Neuronal stem cell (in vitro differentiated cells): ENCODE data around the gene SOX11.
A peak's percentile ranks its signal among the peaks of the same experiment; 100 is the strongest.

ENCODE experiments used
- DNase-seq: peaks from one replicate; pipeline ENCODE4 v3.0.0-alpha.2; 2013; ENCODE audit warnings: low spot score
- H2AFZ ChIP-seq: one replicate; pipeline ENCODE4 v1.6.1; 2013; ENCODE audit warnings: mild to moderate bottlenecking, low read length, inconsistent platforms
- H2AK5ac ChIP-seq: 2 replicates; pipeline ENCODE4 v1.6.1; 2013; ENCODE audit warnings: low read depth, mild to moderate bottlenecking, inconsistent platforms, low read length, moderate library complexity, mixed read lengths
- H2BK120ac ChIP-seq: 2 replicates; pipeline ENCODE4 v1.6.1; 2013; ENCODE audit warnings: low read depth, mild to moderate bottlenecking, inconsistent platforms, low read length, moderate library complexity, mixed read lengths
- H2BK12ac ChIP-seq: one replicate; pipeline ENCODE4 v1.6.1; 2013; ENCODE audit warnings: low read length, inconsistent platforms
- H2BK15ac ChIP-seq: 2 replicates; pipeline ENCODE4 v1.6.1; 2013; ENCODE audit warnings: mild to moderate bottlenecking, low read length, inconsistent platforms, mixed read lengths
- H2BK5ac ChIP-seq: one replicate; pipeline ENCODE4 v1.6.1; 2013; ENCODE audit warnings: inconsistent platforms, mild to moderate bottlenecking, low read length, moderate library complexity
- H3K14ac ChIP-seq: one replicate; pipeline ENCODE4 v1.6.1; 2013; ENCODE audit warnings: low read length, inconsistent platforms
- H3K18ac ChIP-seq: 2 replicates; pipeline ENCODE4 v1.6.1; 2013; ENCODE audit warnings: low read length, inconsistent platforms
- H3K23ac ChIP-seq: 2 replicates; pipeline ENCODE4 v1.6.1; 2013; ENCODE audit warnings: low read depth, mild to moderate bottlenecking, mixed read lengths, low read length, inconsistent platforms; ENCODE audit not compliant: poor library complexity
- H3K27ac ChIP-seq: replicated peaks from 3 replicates; pipeline ENCODE4 v1.5.1; 2013; ENCODE audit warnings: low read length, inconsistent platforms
- H3K27me3 ChIP-seq, 3 experiments: 2 replicates each; pipeline ENCODE4 v1.6.1; 2013; ENCODE audit warnings: low read length in 3 of 3, mild to moderate bottlenecking in 2 of 3, inconsistent platforms in 1 of 3, low read depth in 1 of 3, mixed read lengths in 1 of 3, moderate library complexity in 1 of 3; ENCODE audit not compliant: control insufficient read depth in 3 of 3, insufficient read depth in 3 of 3
- H3K36me3 ChIP-seq, 2 donors: replicated peaks in 1 of 2; 2 replicates each; pipeline ENCODE4 v1.6.1; 2013; ENCODE audit warnings: low read length in 2 of 2; ENCODE audit not compliant: control insufficient read depth in 2 of 2, insufficient read depth in 2 of 2
- H3K4ac ChIP-seq: 2 replicates; pipeline ENCODE4 v1.6.1; 2013; ENCODE audit warnings: inconsistent platforms, mild to moderate bottlenecking, low read length, moderate library complexity
- H3K4me1 ChIP-seq, 2 donors: 1 replicate in 1 of 2; 2 replicates in 1 of 2; pipeline ENCODE4 v1.6.1; 2013; ENCODE audit warnings: low read length in 2 of 2, low read depth in 1 of 2; ENCODE audit not compliant: control insufficient read depth in 2 of 2, insufficient read depth in 1 of 2
- H3K4me2 ChIP-seq: one replicate; pipeline ENCODE4 v1.6.1; 2013; ENCODE audit warnings: mild to moderate bottlenecking, low read length, inconsistent platforms; ENCODE audit not compliant: insufficient read depth, poor library complexity, severe bottlenecking
- H3K4me3 ChIP-seq, 2 donors: 2 replicates each; pipeline ENCODE4 v1.5.1; 2013; ENCODE audit warnings: low read length in 2 of 2, mild to moderate bottlenecking in 2 of 2, inconsistent platforms in 1 of 2, moderate library complexity in 1 of 2
- H3K79me1 ChIP-seq: one replicate; pipeline ENCODE4 v1.6.1; 2013; ENCODE audit warnings: low read depth, mild to moderate bottlenecking, inconsistent platforms, low read length, moderate library complexity
- H3K9ac ChIP-seq: one replicate; pipeline ENCODE4 v1.6.1; 2013; ENCODE audit warnings: mild to moderate bottlenecking, low read depth, low read length, inconsistent platforms; ENCODE audit not compliant: poor library complexity
- H3K9me3 ChIP-seq, 2 donors: replicated peaks in 1 of 2; 2 replicates each; pipeline versions ENCODE3 to v1.6.1; 2013; ENCODE audit warnings: low read length in 2 of 2, mild to moderate bottlenecking in 2 of 2, inconsistent platforms in 1 of 2, low read depth in 1 of 2, mixed read lengths in 1 of 2, moderate library complexity in 1 of 2; ENCODE audit not compliant: control insufficient read depth in 2 of 2, insufficient read depth in 1 of 2
- H4K8ac ChIP-seq: one replicate; pipeline ENCODE4 v1.6.1; 2013; ENCODE audit warnings: low read depth, mild to moderate bottlenecking, inconsistent platforms, low read length, moderate library complexity
- H4K91ac ChIP-seq: one replicate; pipeline ENCODE4 v1.6.1; 2013; ENCODE audit warnings: low read length, low read depth, mild to moderate bottlenecking, inconsistent platforms; ENCODE audit not compliant: poor library complexity
- WGBS, 2 donors: extraction: QIAGEN DNeasy Blood & Tissue Kit; methylation state at CpG; one replicate each; pipeline ENCODE4 v1.1.7; 2013; ENCODE audit warnings: missing lambda C conversion rate in 2 of 2, mixed read lengths in 1 of 2; ENCODE audit not compliant: insufficient read length in 2 of 2, insufficient replicate concordance in 1 of 2; ENCODE audit errors: extremely low coverage in 2 of 2; 5-methylcytosine and 5-hydroxymethylcytosine counted together

Gene SOX11

DNA sequence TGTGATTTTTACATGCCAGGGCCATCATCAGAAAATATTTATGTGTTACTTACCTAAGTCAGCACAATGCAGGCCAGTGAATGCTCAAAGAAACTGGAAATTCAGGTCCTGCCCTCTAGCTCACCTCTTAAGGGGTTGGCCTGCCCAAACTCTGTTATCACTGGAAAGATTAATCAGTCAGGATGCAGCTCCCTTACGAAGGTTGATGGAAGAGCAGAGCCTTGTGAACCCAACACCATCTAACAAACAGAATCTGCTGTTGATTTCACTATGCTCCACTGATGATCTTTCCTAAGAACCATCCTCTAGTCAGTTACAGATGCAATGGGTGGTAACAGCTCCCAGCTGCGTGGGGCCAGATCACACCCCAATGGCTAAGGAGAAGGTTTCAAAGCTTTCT, 38.2 kb downstream of the SOX11 start:
- no peak for DNase-seq
- Histone ChIP-seq H3K9ac (no peak overlapping the region), H3K27ac (no peak overlapping the region), H3K4ac (no peak overlapping the region), H2AFZ (no peak overlapping the region), H3K4me1 (peaks cover 4 to 5% of the 10 kb centered on the region in 2 donors), H3K4me2 (no peak overlapping the region), H4K91ac (no peak overlapping the region), H4K8ac (no peak overlapping the region), H2AK5ac (no peak overlapping the region), H2BK120ac (no peak overlapping the region), H3K14ac (no peak overlapping the region), H2BK5ac (no peak overlapping the region), H3K23ac (no peak overlapping the region), H3K9me3 (peaks cover 3 to 15% of the 10 kb centered on the region in 2 donors), H3K79me1 (no peaks in the 10 kb centered on the region), H2BK12ac (no peak overlapping the region), H3K18ac (no peak overlapping the region), H2BK15ac (no peak overlapping the region), H3K4me3 (no peak overlapping the region), H3K27me3 (peaks cover 0 to 1% (median 0%) of the 10 kb centered on the region in 3 experiments), H3K36me3 (peaks cover 0 to 7% of the 10 kb centered on the region in 2 donors)
- no CpG with 5 or more reads among the region's 2 CpGs for WGBS, 2 donors

DNA sequence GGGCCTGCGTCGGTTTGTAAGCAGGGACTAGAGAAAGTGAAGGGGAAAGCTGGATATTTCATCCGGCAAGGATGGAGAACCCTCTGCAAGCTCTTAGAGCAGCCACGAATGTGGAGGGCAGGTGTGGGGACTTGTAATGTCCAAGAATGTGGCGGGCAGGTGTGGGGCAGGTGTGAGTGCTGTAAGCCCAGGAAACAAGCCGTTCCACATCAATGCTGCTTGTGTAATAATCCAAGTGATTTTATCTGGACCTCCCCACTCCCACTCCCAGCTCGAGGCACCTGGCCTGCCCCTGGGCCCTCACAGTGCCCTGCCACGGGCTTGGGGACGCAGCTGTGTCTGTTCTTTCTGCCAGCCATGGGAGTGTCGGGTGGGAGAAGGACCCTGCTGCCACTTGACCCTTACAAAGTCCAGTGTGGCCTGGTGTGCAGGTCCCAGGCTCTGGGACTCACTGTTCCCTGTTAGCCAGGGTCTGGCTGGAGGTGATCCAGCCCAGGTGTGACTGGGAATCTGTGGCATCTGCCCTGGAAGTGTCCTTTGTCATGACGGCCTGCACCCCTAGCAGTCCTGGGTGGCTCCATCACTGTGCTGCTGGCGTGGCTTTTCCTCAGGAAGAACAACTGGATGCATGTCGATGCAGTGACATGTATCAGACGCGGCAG, 42.8 kb downstream of the SOX11 start:
- Histone ChIP-seq H3K4me2 (no peak overlapping the region), H3K4me3 (peak overlapping the region in 1 of 2 donors; percentile 32), H2BK5ac (peak overlapping the region; percentile 54), H4K8ac (no peak overlapping the region), H3K18ac (peak overlapping the region; percentile 13), H3K27ac (no peak overlapping the region), H3K27me3 (peaks cover 0 to 1% (median 0%) of the 10 kb centered on the region in 3 experiments), H2BK12ac (no peak overlapping the region), H3K4me1 (no peaks in the 10 kb centered on the region), H2AK5ac (peak overlapping the region; percentile 89), H2AFZ (no peak overlapping the region), H3K4ac (peak overlapping the region; percentile 54), H3K36me3 (peaks cover 0 to 7% of the 10 kb centered on the region in 2 donors), H3K79me1 (no peaks in the 10 kb centered on the region), H2BK120ac (peak overlapping the region; percentile 73), H3K23ac (no peak overlapping the region), H3K9me3 (peaks cover 3 to 15% of the 10 kb centered on the region in 2 donors), H4K91ac (no peak overlapping the region), H3K9ac (no peak overlapping the region), H3K14ac (no peak overlapping the region), H2BK15ac (peak overlapping the region; percentile 41)
- no CpG with 5 or more reads among the region's 15 CpGs for WGBS, 2 donors
- DNase-seq: no peak

DNA sequence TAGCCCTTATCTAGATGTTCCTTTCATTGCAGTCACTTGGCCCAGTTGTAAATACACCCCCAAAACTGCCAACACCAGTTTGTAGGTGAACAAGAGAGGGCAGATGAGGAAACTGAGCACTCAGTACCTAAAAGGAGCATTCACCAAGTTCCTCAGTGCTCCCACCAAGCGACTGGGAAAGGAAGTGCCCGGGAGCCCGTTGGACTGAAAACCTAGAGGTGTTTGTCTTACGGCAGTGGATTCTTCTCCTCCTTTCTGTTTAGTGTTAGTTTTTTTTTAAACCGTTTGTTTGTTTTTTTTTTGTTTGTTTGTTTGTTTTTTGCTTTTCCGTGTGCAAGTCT, 43.3 kb downstream of the SOX11 start:
- no peak overlapping the region for H4K8ac ChIP-seq
- H3K79me1 ChIP-seq: no peaks in the 10 kb centered on the region
- H3K4ac ChIP-seq: no peak overlapping the region
- H2BK12ac ChIP-seq: no peak overlapping the region
- no peak overlapping the region for H3K4me2 ChIP-seq
- no CpG with 5 or more reads among the region's 6 CpGs for WGBS, 2 donors
- H2BK120ac ChIP-seq: no peak overlapping the region
- H3K9ac ChIP-seq: no peak overlapping the region
- H2AFZ ChIP-seq: no peak overlapping the region
- H3K9me3 ChIP-seq: peaks cover 3 to 15% of the 10 kb centered on the region in 2 donors
- H3K36me3 ChIP-seq: peaks cover 0 to 6% of the 10 kb centered on the region in 2 donors
- no peak overlapping the region for H3K23ac ChIP-seq
- H3K4me1 ChIP-seq: no peaks in the 10 kb centered on the region
- H3K4me3 ChIP-seq: peak overlapping the region in 1 of 2 donors; percentile 32
- H4K91ac ChIP-seq: no peak overlapping the region
- H3K27ac ChIP-seq: no peak overlapping the region
- H3K27me3 ChIP-seq: peaks cover 0 to 1% (median 0%) of the 10 kb centered on the region in 3 experiments
- no peak overlapping the region for H3K14ac ChIP-seq
- no peak for DNase-seq
- H2BK5ac ChIP-seq: peak overlapping the region; percentile 54
- peak overlapping the region; percentile 89 for H2AK5ac ChIP-seq
- peak overlapping the region; percentile 41 for H2BK15ac ChIP-seq
- H3K18ac ChIP-seq: no peak overlapping the region

DNA sequence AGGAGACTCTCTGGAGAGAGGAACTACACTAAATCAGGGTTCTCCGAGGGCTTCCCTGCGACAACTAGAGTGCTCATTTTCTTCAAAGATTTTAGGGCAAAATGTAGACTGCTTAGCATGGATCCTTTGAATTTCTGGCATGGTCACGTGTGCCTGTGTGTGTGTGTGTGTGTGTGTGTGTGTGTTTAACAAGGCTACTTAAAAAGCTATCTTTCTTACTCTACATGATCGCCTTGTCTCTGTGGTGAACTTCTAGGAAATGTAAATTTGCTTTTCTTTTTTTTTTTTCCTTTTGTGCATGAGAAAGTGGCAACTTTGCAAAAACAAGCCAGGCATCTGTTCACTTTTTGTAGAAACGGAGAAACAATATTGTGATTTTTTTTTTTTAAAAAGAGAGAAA, 43.9 kb downstream of the SOX11 start:
- Histone ChIP-seq H2AFZ (peak overlapping the region; percentile 27), H3K14ac (no peak overlapping the region), H2BK120ac (no peak overlapping the region), H3K4me3 (no peak overlapping the region), H3K4ac (no peak overlapping the region), H3K23ac (no peak overlapping the region), H3K9me3 (peaks cover 3 to 15% of the 10 kb centered on the region in 2 donors), H3K79me1 (no peaks in the 10 kb centered on the region), H3K27ac (no peak overlapping the region), H3K4me2 (no peak overlapping the region), H2AK5ac (no peak overlapping the region), H3K36me3 (peaks cover 0 to 5% of the 10 kb centered on the region in 2 donors), H2BK15ac (no peak overlapping the region), H3K18ac (no peak overlapping the region), H2BK5ac (no peak overlapping the region), H3K4me1 (no peaks in the 10 kb centered on the region), H4K8ac (no peak overlapping the region), H2BK12ac (no peak overlapping the region), H3K27me3 (peaks cover 0 to 1% (median 0%) of the 10 kb centered on the region in 3 experiments), H3K9ac (no peak overlapping the region), H4K91ac (no peak overlapping the region)
- no peak for DNase-seq
- no CpG with 5 or more reads among the region's 5 CpGs for WGBS, 2 donors
